Mesendoderm (in vitro differentiated cells): ENCODE data around the gene TSHZ3.

Experiments used
- DNase-seq: peaks from one replicate; pipeline ENCODE4 v3.0.0; 2013
- H2AK5ac ChIP-seq: 2 replicates; pipeline ENCODE4 v1.6.1; 2013; ENCODE audit warnings: low read length, inconsistent platforms
- H2BK120ac ChIP-seq: 2 replicates; pipeline ENCODE4 v1.6.1; 2013; ENCODE audit warnings: low read depth, mild to moderate bottlenecking, low read length, moderate library complexity, mixed read lengths
- H2BK15ac ChIP-seq: replicated peaks from 2 replicates; pipeline ENCODE4 v1.6.1; 2013; ENCODE audit warnings: low read depth, mild to moderate bottlenecking, moderate library complexity
- H2BK5ac ChIP-seq: 2 replicates; pipeline ENCODE4 v1.6.1; 2013; ENCODE audit warnings: low read length, inconsistent platforms
- H3K18ac ChIP-seq: 2 replicates; pipeline ENCODE4 v1.6.1; 2013; ENCODE audit warnings: mild to moderate bottlenecking, low read length, mixed read lengths
- H3K23ac ChIP-seq: one replicate; pipeline ENCODE4 v1.6.1; 2013; ENCODE audit warnings: low read length
- H3K27ac ChIP-seq: 2 replicates; pipeline ENCODE4 v1.5.1; 2013; ENCODE audit warnings: low read depth, mild to moderate bottlenecking, inconsistent platforms, low read length, moderate library complexity
- H3K27me3 ChIP-seq: 2 replicates; pipeline ENCODE4 v1.6.1; 2013; ENCODE audit warnings: low read length, control low read depth, mild to moderate bottlenecking, inconsistent platforms; ENCODE audit not compliant: insufficient read depth, poor library complexity
- H3K36me3 ChIP-seq: 2 replicates; pipeline ENCODE4 v1.6.1; 2013; ENCODE audit warnings: low read length, inconsistent platforms; ENCODE audit not compliant: control insufficient read depth, insufficient read depth
- H3K4ac ChIP-seq: one replicate; pipeline ENCODE4 v1.6.1; 2013; ENCODE audit warnings: low read depth, mild to moderate bottlenecking, low read length, moderate library complexity
- H3K4me1 ChIP-seq: 2 replicates; pipeline ENCODE4 v1.6.1; 2013; ENCODE audit warnings: low read depth, low read length, inconsistent platforms; ENCODE audit not compliant: control insufficient read depth
- H3K4me2 ChIP-seq: 2 replicates; pipeline ENCODE4 v1.6.1; 2013; ENCODE audit warnings: low read length
- H3K4me3 ChIP-seq: 2 replicates; pipeline ENCODE4 v1.5.1; 2013; ENCODE audit warnings: mild to moderate bottlenecking, low read length
- H3K56ac ChIP-seq: one replicate; pipeline ENCODE4 v1.6.1; 2013; ENCODE audit warnings: low read length
- H3K79me1 ChIP-seq: 2 replicates; pipeline ENCODE4 v1.6.1; 2013; ENCODE audit warnings: low read length, inconsistent platforms
- H3K79me2 ChIP-seq: 2 replicates; pipeline ENCODE4 v1.6.1; 2013; ENCODE audit warnings: mild to moderate bottlenecking, low read length; ENCODE audit not compliant: control insufficient read depth, insufficient read depth
- H3K9ac ChIP-seq: 2 replicates; pipeline ENCODE4 v1.6.1; 2013; ENCODE audit warnings: low read length, inconsistent platforms
- H4K5ac ChIP-seq: one replicate; pipeline ENCODE4 v1.6.1; 2013; ENCODE audit warnings: low read length
- H4K8ac ChIP-seq: one replicate; pipeline ENCODE4 v1.6.1; 2013; ENCODE audit warnings: low read depth, mild to moderate bottlenecking, control low read depth, low read length, moderate library complexity
- WGBS: extraction: QIAGEN DNeasy Blood & Tissue Kit; methylation state at CpG from one replicate; pipeline ENCODE4 v1.1.7; 2013; ENCODE audit warnings: low lambda C conversion rate, missing lambda C conversion rate; ENCODE audit not compliant: insufficient coverage; ENCODE audit errors: extremely low coverage; 5-methylcytosine and 5-hydroxymethylcytosine counted together

TSHZ3 gene

GRCh38 chr19:31256593-31256960 is 92.7 kb downstream of the TSHZ3 start:
- Histone ChIP-seq H2BK15ac (no peak overlapping the region), H3K36me3 (no peaks in the 10 kb centered on the region), H3K18ac (no peak overlapping the region), H3K79me1 (no peaks in the 10 kb centered on the region), H3K27me3 (no peaks in the 10 kb centered on the region), H3K4ac (no peak overlapping the region), H4K8ac (no peak overlapping the region), H3K79me2 (no peaks in the 10 kb centered on the region), H3K23ac (no peak overlapping the region), H2BK5ac (no peak overlapping the region), H3K56ac (no peak overlapping the region), H2BK120ac (no peak overlapping the region), H3K27ac (no peak overlapping the region), H3K4me2 (no peak overlapping the region), H4K5ac (no peak overlapping the region), H3K4me1 (no peaks in the 10 kb centered on the region), H3K9ac (no peak overlapping the region), H2AK5ac (no peak overlapping the region), H3K4me3 (no peak overlapping the region)
- DNase-seq, result no peak
- no CpG with 5 or more reads among the region's 8 CpGs for WGBS

- H2AK5ac ChIP-seq, result no peak overlapping the region
- H3K36me3 ChIP-seq, result no peaks in the 10 kb centered on the region
- no peak overlapping the region for H4K8ac ChIP-seq
- H2BK15ac ChIP-seq, result no peak overlapping the region
- no peak overlapping the region for H3K18ac ChIP-seq
- H3K4me3 ChIP-seq, result no peak overlapping the region
- no peaks in the 10 kb centered on the region for H3K4me1 ChIP-seq
- H3K4me2 ChIP-seq, result no peak overlapping the region
- DNase-seq, result no peak
- H3K4ac ChIP-seq, result no peak overlapping the region
- H3K56ac ChIP-seq, result no peak overlapping the region
- no peak overlapping the region for H4K5ac ChIP-seq
- no peak overlapping the region for H3K27ac ChIP-seq
- H3K79me1 ChIP-seq, result no peaks in the 10 kb centered on the region
- H2BK120ac ChIP-seq, result no peak overlapping the region
- no peaks in the 10 kb centered on the region for H3K79me2 ChIP-seq
- no CpG with 5 or more reads among the region's 11 CpGs for WGBS
- H3K9ac ChIP-seq, result no peak overlapping the region
- no peak overlapping the region for H2BK5ac ChIP-seq
- H3K27me3 ChIP-seq, result no peaks in the 10 kb centered on the region
- no peak overlapping the region for H3K23ac ChIP-seq
Observed at GRCh38 chr19:31255831-31256592, 93.2 kb downstream of the TSHZ3 start.

GRCh38 chr19:31255174-31255799 is 93.9 kb downstream of the TSHZ3 start:
- no peaks in the 10 kb centered on the region for H3K36me3 ChIP-seq
- WGBS, result no CpG with 5 or more reads among the region's 13 CpGs
- no peak overlapping the region for H4K5ac ChIP-seq
- no peak overlapping the region for H3K4me2 ChIP-seq
- no peaks in the 10 kb centered on the region for H3K27me3 ChIP-seq
- no peaks in the 10 kb centered on the region for H3K79me1 ChIP-seq
- H3K23ac ChIP-seq, result no peak overlapping the region
- no peak overlapping the region for H3K56ac ChIP-seq
- H2BK120ac ChIP-seq, result no peak overlapping the region
- DNase-seq, result no peak
- H4K8ac ChIP-seq, result no peak overlapping the region
- H3K79me2 ChIP-seq, result no peaks in the 10 kb centered on the region
- no peak overlapping the region for H2BK15ac ChIP-seq
- no peaks in the 10 kb centered on the region for H3K4me1 ChIP-seq
- H3K18ac ChIP-seq, result no peak overlapping the region
- H3K4me3 ChIP-seq, result no peak overlapping the region
- no peak overlapping the region for H3K4ac ChIP-seq
- H3K9ac ChIP-seq, result no peak overlapping the region
- H2AK5ac ChIP-seq, result no peak overlapping the region
- H3K27ac ChIP-seq, result no peak overlapping the region
- H2BK5ac ChIP-seq, result no peak overlapping the region

- Histone ChIP-seq H3K4me2 (no peak overlapping the region), H3K4me1 (no peaks in the 10 kb centered on the region), H4K5ac (no peak overlapping the region), H3K36me3 (no peaks in the 10 kb centered on the region), H3K79me2 (no peaks in the 10 kb centered on the region), H2BK15ac (no peak overlapping the region), H3K27me3 (no peaks in the 10 kb centered on the region), H3K9ac (no peak overlapping the region), H3K4ac (no peak overlapping the region), H2AK5ac (no peak overlapping the region), H3K56ac (no peak overlapping the region), H3K79me1 (no peaks in the 10 kb centered on the region), H2BK120ac (no peak overlapping the region), H4K8ac (no peak overlapping the region), H2BK5ac (no peak overlapping the region), H3K18ac (no peak overlapping the region), H3K23ac (no peak overlapping the region), H3K27ac (no peak overlapping the region), H3K4me3 (no peak overlapping the region)
- WGBS, result no CpG with 5 or more reads among the region's 4 CpGs
- no peak for DNase-seq
Observed at GRCh38 chr19:31254611-31255010, 94.6 kb downstream of the TSHZ3 start.

- H3K23ac ChIP-seq, result no peak overlapping the region
- no peak overlapping the region for H3K4ac ChIP-seq
- no CpG with 5 or more reads among the region's 7 CpGs for WGBS
- no peak overlapping the region for H3K4me3 ChIP-seq
- peak; percentile 3 for DNase-seq
- H2BK5ac ChIP-seq, result no peak overlapping the region
- H2BK120ac ChIP-seq, result no peak overlapping the region
- H3K18ac ChIP-seq, result no peak overlapping the region
- no peak overlapping the region for H3K9ac ChIP-seq
- no peak overlapping the region for H4K5ac ChIP-seq
- no peaks in the 10 kb centered on the region for H3K27me3 ChIP-seq
- no peaks in the 10 kb centered on the region for H3K79me1 ChIP-seq
- no peaks in the 10 kb centered on the region for H3K79me2 ChIP-seq
- no peak overlapping the region for H2BK15ac ChIP-seq
- no peaks in the 10 kb centered on the region for H3K4me1 ChIP-seq
- no peak overlapping the region for H3K4me2 ChIP-seq
- no peak overlapping the region for H3K56ac ChIP-seq
- no peak overlapping the region for H2AK5ac ChIP-seq
- no peak overlapping the region for H3K27ac ChIP-seq
- H4K8ac ChIP-seq, result no peak overlapping the region
- no peaks in the 10 kb centered on the region for H3K36me3 ChIP-seq
Observed at GRCh38 chr19:31254180-31254551, 95.1 kb downstream of the TSHZ3 start.
